HG03045 (cell line): ENCODE results near the gene FOXM1.

Experiments
- ATAC-seq: cut with Tn5 transposase; IDR thresholded peaks from one replicate; pipeline ENCODE4 v1.9.1; 2021; ENCODE audit warnings: mild to moderate bottlenecking, moderate library complexity; ENCODE audit not compliant: unreplicated experiment

The FOXM1 gene, protein sequence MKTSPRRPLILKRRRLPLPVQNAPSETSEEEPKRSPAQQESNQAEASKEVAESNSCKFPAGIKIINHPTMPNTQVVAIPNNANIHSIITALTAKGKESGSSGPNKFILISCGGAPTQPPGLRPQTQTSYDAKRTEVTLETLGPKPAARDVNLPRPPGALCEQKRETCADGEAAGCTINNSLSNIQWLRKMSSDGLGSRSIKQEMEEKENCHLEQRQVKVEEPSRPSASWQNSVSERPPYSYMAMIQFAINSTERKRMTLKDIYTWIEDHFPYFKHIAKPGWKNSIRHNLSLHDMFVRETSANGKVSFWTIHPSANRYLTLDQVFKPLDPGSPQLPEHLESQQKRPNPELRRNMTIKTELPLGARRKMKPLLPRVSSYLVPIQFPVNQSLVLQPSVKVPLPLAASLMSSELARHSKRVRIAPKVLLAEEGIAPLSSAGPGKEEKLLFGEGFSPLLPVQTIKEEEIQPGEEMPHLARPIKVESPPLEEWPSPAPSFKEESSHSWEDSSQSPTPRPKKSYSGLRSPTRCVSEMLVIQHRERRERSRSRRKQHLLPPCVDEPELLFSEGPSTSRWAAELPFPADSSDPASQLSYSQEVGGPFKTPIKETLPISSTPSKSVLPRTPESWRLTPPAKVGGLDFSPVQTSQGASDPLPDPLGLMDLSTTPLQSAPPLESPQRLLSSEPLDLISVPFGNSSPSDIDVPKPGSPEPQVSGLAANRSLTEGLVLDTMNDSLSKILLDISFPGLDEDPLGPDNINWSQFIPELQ

DNA sequence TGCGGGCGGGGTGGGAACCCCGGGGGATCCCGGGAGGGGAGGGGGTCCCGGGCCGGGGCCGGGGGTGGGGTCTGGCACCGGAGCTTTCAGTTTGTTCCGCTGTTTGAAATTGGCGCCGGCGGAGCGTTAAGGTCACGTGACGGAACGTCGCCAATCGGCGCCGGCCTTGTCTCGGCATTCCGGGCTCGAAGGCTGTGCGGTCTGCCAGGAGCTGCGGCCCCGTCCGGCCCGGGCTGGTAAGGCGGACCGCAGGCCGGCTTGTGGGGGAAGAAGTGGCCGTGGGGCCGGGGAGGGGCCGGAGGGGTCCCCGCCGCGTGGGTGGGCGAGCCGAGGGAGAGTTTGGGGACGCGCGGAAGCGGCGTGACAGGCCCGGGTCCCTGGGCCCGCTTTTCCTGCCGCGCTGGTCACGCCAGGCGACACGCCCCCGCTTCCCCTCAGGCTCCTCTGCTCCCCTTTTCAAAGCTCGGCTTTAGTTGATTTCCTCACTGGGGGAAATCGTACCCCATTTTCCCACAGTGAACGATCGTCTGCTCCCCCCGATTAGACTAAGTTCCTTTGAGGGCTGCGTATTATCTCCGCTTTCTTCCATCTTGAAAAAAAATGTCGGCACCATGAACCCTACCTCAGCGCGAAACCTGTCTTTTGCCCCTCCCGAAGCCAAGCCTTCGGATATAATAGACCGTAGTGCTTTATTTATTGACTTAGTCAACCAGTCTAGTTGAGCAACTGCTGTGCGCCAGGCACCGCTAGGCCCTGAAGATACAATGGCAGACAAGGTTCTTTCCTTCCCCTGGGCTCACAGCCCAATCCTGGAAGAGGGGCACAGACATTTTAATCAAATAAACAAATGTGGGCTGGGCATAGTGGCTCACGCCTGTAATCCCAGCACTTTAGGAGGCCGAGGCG, at the start of gene FOXM1, which contains the start of gene RHNO1:
TSS of gene FOXM1 (minus strand) at position 128 of the 906 bp plus-strand sequence. CDS start 2,696 bp downstream, outside the sequence.
TSS of gene RHNO1 (plus strand) at position 177 of the 906 bp plus-strand sequence. CDS start 8,144 bp downstream, outside the sequence.
- peak; percentile 76 for ATAC-seq

DNA sequence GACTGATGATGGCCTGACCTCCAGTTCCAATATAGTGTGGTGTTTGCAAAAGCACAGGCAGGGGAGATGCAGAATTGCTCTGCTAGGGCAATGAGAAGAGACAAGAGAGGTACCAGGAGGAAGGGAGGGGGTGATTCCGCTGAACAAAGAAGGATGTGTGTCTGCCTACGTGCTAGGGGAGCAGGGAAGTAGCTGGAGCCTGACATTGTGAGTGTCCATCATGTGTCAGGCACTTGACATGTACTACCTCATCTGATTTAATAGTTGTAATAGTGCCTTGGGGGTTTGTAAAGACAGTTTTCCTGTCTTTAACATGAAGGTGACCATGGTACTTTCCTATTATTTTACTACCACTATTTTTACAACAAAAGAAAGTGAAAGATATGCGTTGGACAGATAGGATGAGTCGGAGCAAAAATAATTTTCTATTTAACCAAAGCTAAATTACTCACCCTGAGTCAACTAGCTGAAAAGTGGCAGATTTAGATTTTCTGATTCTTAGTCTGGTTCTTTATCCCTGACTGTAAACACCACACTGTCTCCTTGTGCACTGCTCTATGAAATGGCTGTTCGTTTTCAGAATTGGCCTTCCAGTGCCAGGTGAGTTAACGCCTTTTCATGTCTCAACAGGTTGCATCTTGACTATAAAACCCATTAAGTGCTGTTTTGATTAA, 48.5 kb upstream of the FOXM1 start:
- no peak for ATAC-seq

- ATAC-seq: no peak
These were observed 47.0 kb upstream of the FOXM1 start for GRCh38 chr12:2924019-2924418.

GRCh38 chr12:2923057-2923456, 46.1 kb upstream of the FOXM1 start:
- ATAC-seq: no peak

GRCh38 chr12:2922329-2922728, 45.4 kb upstream of the FOXM1 start:
- no peak for ATAC-seq

- ATAC-seq: no peak
These were observed 42.3 kb upstream of the FOXM1 start for GRCh38 chr12:2919249-2919648.

GRCh38 chr12:2912216-2912575, 35.2 kb upstream of the FOXM1 start:
- no peak for ATAC-seq

GRCh38 chr12:2904260-2904659, 27.3 kb upstream of the FOXM1 start:
- no peak for ATAC-seq

GRCh38 chr12:2902272-2902880, 25.4 kb upstream of the FOXM1 start:
- ATAC-seq: no peak

GRCh38 chr12:2900642-2901041, 23.7 kb upstream of the FOXM1 start:
- ATAC-seq: no peak

DNA sequence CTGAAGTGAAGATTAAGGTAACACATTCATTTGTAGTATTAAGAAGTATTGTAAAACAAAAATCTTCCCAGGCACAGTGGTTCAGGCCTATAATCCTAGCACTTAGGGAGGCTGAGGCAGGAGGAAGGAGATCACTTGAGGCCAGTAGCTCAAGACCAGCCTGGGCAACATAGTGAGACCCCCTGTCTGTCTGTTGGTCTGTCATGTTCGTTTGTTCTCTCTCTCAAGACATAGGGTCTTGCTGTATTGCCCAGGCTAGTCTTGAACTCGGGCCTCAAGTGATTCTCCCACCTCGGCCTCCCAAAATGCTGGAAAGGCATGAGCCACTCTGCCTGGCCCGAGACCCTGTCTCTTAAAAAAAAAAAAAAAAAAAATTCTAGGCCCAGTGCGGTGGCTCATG, 20.4 kb upstream of the FOXM1 start:
- no peak for ATAC-seq

DNA sequence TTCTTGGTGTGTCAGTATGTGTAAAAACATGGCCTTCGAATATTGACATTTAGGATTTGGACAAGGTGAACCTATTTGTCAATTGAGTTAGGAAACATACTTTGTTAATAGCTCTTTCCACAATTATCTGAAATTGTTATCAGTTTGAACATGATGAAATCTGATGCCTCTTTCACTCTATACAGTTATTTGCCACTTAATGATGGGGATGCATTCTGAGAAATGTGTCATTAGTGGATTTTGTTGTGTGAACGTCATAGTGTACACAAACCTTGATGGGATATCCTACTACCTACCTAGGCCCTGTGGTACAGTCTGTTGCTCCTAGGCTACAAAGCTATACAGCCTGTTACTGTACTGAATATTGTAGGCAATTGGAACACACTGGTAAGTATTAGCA, 18.5 kb upstream of the FOXM1 start:
- ATAC-seq: no peak

- ATAC-seq: no peak
These were observed 18.1 kb upstream of the FOXM1 start for GRCh38 chr12:2895051-2895451.

GRCh38 chr12:2893007-2893406, 16.0 kb upstream of the FOXM1 start:
- no peak for ATAC-seq

- ATAC-seq: no peak
These were observed 15.3 kb upstream of the FOXM1 start for GRCh38 chr12:2892246-2892645.

GRCh38 chr12:2891240-2892053, 14.5 kb upstream of the FOXM1 start:
- peak; percentile 16 for ATAC-seq

GRCh38 chr12:2890388-2891239, 13.6 kb upstream of the FOXM1 start, which contains the start of gene TULP3:
TSS of gene TULP3 (plus strand) at chr12:2890891. CDS start at chr12:2890948, 57 bp downstream.
- ATAC-seq: peak; percentile 96

DNA sequence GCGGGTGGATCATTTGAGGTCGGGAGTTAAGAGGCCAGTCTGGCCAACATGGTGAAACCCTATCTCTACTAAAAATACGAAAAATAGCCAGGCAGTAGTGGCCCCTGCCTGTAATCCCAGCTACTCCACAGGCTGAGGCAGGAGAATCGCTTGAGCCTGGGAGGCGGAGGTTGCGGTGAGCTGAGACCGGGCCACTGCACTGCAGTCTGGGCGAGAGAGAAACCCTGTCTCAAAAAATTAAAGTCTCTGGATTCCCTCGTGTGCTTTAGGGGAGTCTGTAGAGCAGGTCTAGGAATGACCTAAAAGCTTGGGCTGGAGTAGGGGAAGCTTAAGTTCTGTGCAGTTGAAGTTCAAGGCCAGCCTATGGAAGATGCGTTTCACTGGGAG, 13.0 kb upstream of the FOXM1 start:
- ATAC-seq: no peak
